ENCODE results near the gene STAM.

DNA sequence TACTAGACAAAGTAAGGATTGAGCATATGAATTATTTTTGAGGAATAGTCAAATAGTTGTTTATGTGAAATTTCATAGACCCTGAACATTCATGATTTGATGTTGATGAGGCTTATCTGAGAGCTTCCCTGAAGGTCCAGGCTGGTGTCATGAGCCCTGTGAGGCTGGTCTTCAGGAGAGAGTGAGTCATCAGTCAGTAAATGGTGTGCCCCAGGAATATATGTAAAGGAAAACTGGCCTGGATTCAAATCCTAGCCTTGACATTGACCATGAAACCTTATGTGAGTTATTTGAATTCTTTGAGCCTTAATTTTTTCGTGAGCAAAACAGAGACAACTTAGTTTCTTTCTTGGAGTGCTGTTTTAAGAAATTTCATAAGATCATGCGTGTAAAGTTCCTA lies 114.2 kb downstream of the STAM start:
- TF ChIP-seq EZH2 (IDR thresholded peaks at IDR 0.05; ENCODE audit: insufficient read depth, low read length) (no peak), CTCF (IDR thresholded peaks at IDR 0.05; ENCODE audit: insufficient read depth, low read depth, low read length) (no peak)
